Stimulated activated CD8-positive, alpha-beta memory T cell treated with anti-CD3 and anti-CD28 coated beads, Interleukin-7, amount 100 ng/mL, for 1 hour (primary cell): ENCODE results near the gene COQ2.

Experiments used
- DNase-seq, 2 donors: peaks; one replicate each; pipeline ENCODE4 v3.0.0-alpha.2; 2020; ENCODE audit warnings: low read depth in 2 of 2

COQ2 gene

DNA sequence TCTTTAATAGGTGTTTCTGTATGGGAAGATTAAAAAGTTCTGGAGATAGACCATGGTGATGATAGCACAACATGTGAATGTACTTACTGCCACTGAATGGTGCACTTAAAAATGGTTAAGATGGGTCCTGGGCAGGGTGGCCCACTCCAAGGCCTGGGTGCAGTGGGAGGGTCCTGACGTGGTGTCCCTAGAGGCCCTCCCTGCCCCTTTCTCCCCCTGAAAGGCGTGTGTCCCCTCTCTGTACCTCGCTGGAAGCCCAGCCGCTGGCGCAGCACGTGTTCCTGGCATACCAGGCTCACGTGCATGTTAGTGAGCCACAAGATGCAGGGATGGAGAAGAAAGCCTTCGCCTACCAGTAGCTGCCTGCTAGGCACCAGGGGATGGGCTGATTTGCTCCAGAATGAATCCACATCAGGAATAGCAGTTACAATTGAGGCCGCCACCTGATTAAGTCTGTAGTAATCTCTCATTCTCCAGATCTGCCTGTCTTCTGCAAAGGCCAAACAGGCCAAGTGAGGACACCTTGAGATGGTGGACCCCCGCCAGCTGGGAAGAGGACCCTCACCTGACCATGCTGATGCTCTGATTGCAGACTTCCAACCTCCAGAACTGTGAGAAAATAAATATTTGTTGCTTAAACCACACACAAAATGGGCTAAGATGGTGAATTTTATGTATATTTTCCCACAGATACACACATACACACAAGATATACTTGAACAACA lies 67.5 kb downstream of the COQ2 start:
- DNase-seq: no peak

DNA sequence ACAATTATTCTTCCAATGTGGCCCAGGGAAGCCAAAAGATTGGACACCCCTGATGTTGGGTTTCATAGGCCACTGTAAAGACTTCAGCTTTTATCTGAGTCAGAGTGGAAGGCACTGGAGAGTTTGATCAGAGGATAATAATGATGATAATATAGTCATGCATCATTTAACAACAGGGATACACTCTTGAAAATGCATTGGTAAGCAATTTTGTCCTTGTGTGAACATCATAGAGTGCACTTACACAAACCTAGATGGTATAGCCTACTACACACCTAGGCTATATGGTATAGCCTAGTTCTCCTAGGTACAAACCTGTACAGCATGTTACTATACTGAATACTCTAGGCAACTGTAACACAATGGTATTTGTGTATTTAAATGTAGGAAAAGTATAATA lies 70.5 kb downstream of the COQ2 start:
- DNase-seq: no peak
